Trophoblast cell (in vitro differentiated cells and primary cell): ENCODE results near the gene ANKRD17.

ENCODE experiments used
- DNase-seq, 2 donors: peaks; one replicate each; pipeline ENCODE4 v3.0.0-alpha.2; 2016
- H2AFZ ChIP-seq: 2 replicates; pipeline ENCODE4 v1.6.1; 2013; ENCODE audit warnings: low read length, moderate library complexity, mild to moderate bottlenecking; ENCODE audit not compliant: insufficient read depth, poor library complexity
- H2AK5ac ChIP-seq: 2 replicates; pipeline ENCODE4 v1.6.1; 2013; ENCODE audit warnings: mild to moderate bottlenecking, low read length
- H2BK120ac ChIP-seq: 2 replicates; pipeline ENCODE4 v1.6.1; 2013; ENCODE audit warnings: low read length, mild to moderate bottlenecking, moderate library complexity; ENCODE audit not compliant: insufficient read depth, poor library complexity
- H2BK12ac ChIP-seq: 2 replicates; pipeline ENCODE4 v1.6.1; 2013; ENCODE audit warnings: mild to moderate bottlenecking, low read length, moderate library complexity
- H2BK5ac ChIP-seq: 2 replicates; pipeline ENCODE4 v1.6.1; 2013; ENCODE audit warnings: low read length, low read depth, moderate library complexity, mild to moderate bottlenecking; ENCODE audit not compliant: poor library complexity
- H3K14ac ChIP-seq: 2 replicates; pipeline ENCODE4 v1.6.1; 2013; ENCODE audit warnings: mild to moderate bottlenecking, low read length
- H3K18ac ChIP-seq: 2 replicates; pipeline ENCODE4 v1.6.1; 2013; ENCODE audit warnings: mild to moderate bottlenecking, low read length
- H3K23ac ChIP-seq: 2 replicates; pipeline ENCODE4 v1.6.1; 2013; ENCODE audit warnings: low read length
- H3K27ac ChIP-seq: 2 replicates; pipeline ENCODE4 v1.5.1; 2013; ENCODE audit warnings: low read depth, mild to moderate bottlenecking, inconsistent platforms, low read length, moderate library complexity
- H3K27me3 ChIP-seq: 2 replicates; pipeline ENCODE4 v1.6.1; 2013; ENCODE audit warnings: inconsistent platforms, mild to moderate bottlenecking, low read length, moderate library complexity; ENCODE audit not compliant: insufficient read depth
- H3K36me3 ChIP-seq, 2 experiments: 1 replicate in 1 of 2; 2 replicates in 1 of 2; pipeline ENCODE4 v1.6.1; 2013; ENCODE audit warnings: low read length in 2 of 2, mild to moderate bottlenecking in 2 of 2, moderate library complexity in 1 of 2; ENCODE audit not compliant: insufficient read depth in 2 of 2, control insufficient read depth in 1 of 2
- H3K4ac ChIP-seq: 2 replicates; pipeline ENCODE4 v1.6.1; 2013; ENCODE audit warnings: low read depth, mild to moderate bottlenecking, low read length, moderate library complexity
- H3K4me1 ChIP-seq, 2 experiments: 1 replicate in 1 of 2; 2 replicates in 1 of 2; pipeline ENCODE4 v1.6.1; 2013; ENCODE audit warnings: low read length in 2 of 2, mild to moderate bottlenecking in 2 of 2, moderate library complexity in 1 of 2; ENCODE audit not compliant: insufficient read depth in 2 of 2, control insufficient read depth in 1 of 2
- H3K4me2 ChIP-seq: 2 replicates; pipeline ENCODE4 v1.6.1; 2013; ENCODE audit warnings: inconsistent platforms, mild to moderate bottlenecking, low read length, moderate library complexity
- H3K4me3 ChIP-seq: 2 replicates; pipeline ENCODE4 v1.5.1; 2013; ENCODE audit warnings: mild to moderate bottlenecking, low read depth, low read length, inconsistent platforms
- H3K79me1 ChIP-seq: one replicate; pipeline ENCODE4 v1.6.1; 2013; ENCODE audit warnings: low read length
- H3K79me2 ChIP-seq: 2 replicates; pipeline ENCODE4 v1.6.1; 2013; ENCODE audit warnings: low read length, mild to moderate bottlenecking; ENCODE audit not compliant: control insufficient read depth, insufficient read depth, poor library complexity
- H3K9ac ChIP-seq: 2 replicates; pipeline ENCODE4 v1.6.1; 2013; ENCODE audit warnings: mild to moderate bottlenecking, low read length
- H3K9me3 ChIP-seq: 2 replicates; pipeline ENCODE4 v1.6.1; 2013; ENCODE audit warnings: low read depth, mild to moderate bottlenecking, control low read depth, inconsistent platforms, low read length; ENCODE audit not compliant: insufficient read depth
- H4K12ac ChIP-seq: 2 replicates; pipeline ENCODE4 v1.6.1; 2013; ENCODE audit warnings: low read depth, mild to moderate bottlenecking, low read length, moderate library complexity
- H4K8ac ChIP-seq: 2 replicates; pipeline ENCODE4 v1.6.1; 2013; ENCODE audit warnings: low read depth, mild to moderate bottlenecking, low read length, moderate library complexity
- H4K91ac ChIP-seq: one replicate; pipeline ENCODE4 v1.6.1; 2013; ENCODE audit warnings: low read depth, mild to moderate bottlenecking, low read length, moderate library complexity
- WGBS: extraction: QIAGEN DNeasy Blood & Tissue Kit; methylation state at CpG from one replicate; pipeline ENCODE4 v1.1.7; 2013; ENCODE audit warnings: missing lambda C conversion rate; ENCODE audit not compliant: insufficient read length, insufficient coverage; ENCODE audit errors: extremely low coverage; 5-methylcytosine and 5-hydroxymethylcytosine counted together

Gene ANKRD17

DNA sequence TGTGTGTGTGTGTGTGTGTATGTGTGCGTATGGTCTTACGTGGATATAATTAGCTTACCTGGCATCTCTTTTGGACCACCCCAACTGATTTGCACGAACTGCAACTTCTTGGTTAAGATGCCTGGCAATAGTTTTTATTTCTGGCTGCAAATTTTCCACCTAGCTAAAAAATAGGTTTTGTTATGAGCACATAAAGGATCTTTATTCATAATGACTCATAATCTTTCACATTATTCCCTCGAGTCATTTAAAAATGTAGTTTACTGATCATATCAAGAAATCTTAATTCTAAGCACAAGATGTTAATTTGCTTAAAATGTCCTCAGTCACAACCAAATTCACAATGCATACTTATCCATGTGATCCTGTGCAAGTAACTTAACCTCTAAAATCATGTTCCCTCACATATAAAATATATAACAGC lies 190.6 kb downstream of the ANKRD17 start:
- Histone ChIP-seq H3K79me2 (peaks cover 4% of the 10 kb centered on the region), H3K27ac (no peak overlapping the region), H3K27me3 (no peaks in the 10 kb centered on the region), H4K12ac (no peak overlapping the region), H3K4me3 (no peak overlapping the region), H2AFZ (no peak overlapping the region), H4K91ac (no peak overlapping the region), H3K4me1 (no peaks in the 10 kb centered on the region), H3K14ac (no peak overlapping the region), H3K4me2 (peak overlapping the region; percentile 82), H3K36me3 (peaks cover 0 to 4% of the 10 kb centered on the region in 2 experiments), H3K4ac (no peak overlapping the region), H3K9ac (no peak overlapping the region), H3K23ac (no peak overlapping the region), H4K8ac (no peak overlapping the region), H3K79me1 (peaks cover 4% of the 10 kb centered on the region), H3K18ac (no peak overlapping the region), H2BK12ac (no peak overlapping the region), H2BK120ac (no peak overlapping the region), H2AK5ac (no peak overlapping the region), H3K9me3 (no peaks in the 10 kb centered on the region), H2BK5ac (no peak overlapping the region)
- no CpG with 5 or more reads among the region's 4 CpGs for WGBS
- DNase-seq, result peak in 1 of 2 donors; percentile 7

DNA sequence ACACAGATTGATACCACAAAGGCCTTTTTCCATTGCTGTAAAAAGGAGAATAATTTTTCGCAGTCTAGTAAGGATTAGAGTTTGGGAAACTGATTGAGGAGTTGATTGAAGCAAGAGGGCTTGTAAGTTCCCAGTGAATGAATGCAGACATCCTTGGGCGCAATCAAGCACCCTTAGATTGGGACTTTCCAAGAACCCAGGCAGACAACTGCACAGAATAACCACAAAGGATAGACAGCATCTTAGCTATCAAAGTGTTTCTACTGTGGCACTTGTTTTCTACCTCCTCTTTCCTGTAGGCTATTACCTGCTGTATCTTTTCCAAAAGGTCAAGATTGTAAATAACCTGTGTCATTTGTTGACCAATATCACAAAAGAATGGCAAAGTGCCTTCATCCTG lies 191.7 kb downstream of the ANKRD17 start:
- Histone ChIP-seq H3K79me2 (peaks cover 4% of the 10 kb centered on the region), H3K9ac (no peak overlapping the region)

DNA sequence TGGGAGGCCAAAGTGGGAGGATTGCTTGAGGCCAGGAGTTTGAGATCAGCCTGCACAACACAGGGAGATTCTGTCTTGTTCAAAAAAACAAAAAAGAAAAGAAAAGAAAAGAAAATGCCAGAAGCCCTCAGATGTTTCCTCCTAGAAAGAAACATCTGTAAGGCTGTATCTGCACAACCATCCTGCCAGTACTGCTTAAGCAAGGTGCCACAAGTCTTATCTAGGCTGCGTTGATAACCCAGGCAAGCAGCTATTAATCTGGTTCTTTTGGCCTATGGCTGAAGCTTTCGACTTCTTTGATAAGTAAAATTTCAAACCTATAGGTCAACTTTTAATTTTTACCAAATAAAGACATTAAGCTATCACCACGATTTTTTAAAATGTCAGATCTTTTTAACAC lies 192.2 kb downstream of the ANKRD17 start:
- H3K36me3 ChIP-seq, result peaks cover 5 to 8% of the 10 kb centered on the region in 2 experiments
- WGBS, result no CpG with 5 or more reads among the region's 3 CpGs

More for the DNA sequence above, 191.7 kb downstream of the ANKRD17 start:
- Histone ChIP-seq H3K27ac (no peak overlapping the region), H3K36me3 (peaks cover 2 to 8% of the 10 kb centered on the region in 2 experiments), H4K12ac (no peak overlapping the region), H2BK12ac (no peak overlapping the region), H2AK5ac (no peak overlapping the region), H3K27me3 (no peaks in the 10 kb centered on the region), H3K9me3 (no peaks in the 10 kb centered on the region), H3K4ac (no peak overlapping the region), H3K4me3 (no peak overlapping the region), H3K18ac (no peak overlapping the region), H2AFZ (no peak overlapping the region), H4K8ac (no peak overlapping the region), H3K79me1 (peaks cover 4% of the 10 kb centered on the region), H3K23ac (no peak overlapping the region), H2BK5ac (no peak overlapping the region), H3K4me1 (no peaks in the 10 kb centered on the region), H3K4me2 (no peak overlapping the region), H2BK120ac (no peak overlapping the region), H4K91ac (no peak overlapping the region), H3K14ac (no peak overlapping the region)
- no peak for DNase-seq
- no CpG with 5 or more reads among the region's 2 CpGs for WGBS

DNA sequence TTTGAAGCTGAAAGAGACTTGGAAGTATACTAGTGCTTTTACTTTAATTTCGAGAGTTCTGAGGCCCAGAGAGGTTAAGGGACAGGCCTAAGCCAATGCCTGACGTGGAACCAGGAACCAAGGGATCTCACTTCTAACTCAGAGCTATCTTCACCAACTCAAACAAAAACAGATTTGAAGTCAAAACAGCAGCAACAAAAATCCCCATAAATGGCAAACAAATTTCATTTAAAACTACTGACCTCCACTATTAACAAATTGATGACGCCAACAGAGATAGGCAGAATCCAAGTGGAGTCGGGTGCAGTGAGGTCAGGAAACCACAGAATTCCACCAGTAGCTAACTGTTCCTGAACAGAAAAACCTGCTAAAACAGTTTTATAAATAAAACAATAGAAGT lies 194.1 kb downstream of the ANKRD17 start:
- Histone ChIP-seq H3K4me2 (no peak overlapping the region), H3K18ac (no peak overlapping the region), H4K12ac (no peak overlapping the region), H3K79me1 (peaks cover 4% of the 10 kb centered on the region), H3K36me3 (peaks cover 9 to 11% of the 10 kb centered on the region in 2 experiments), H3K4ac (no peak overlapping the region), H2AFZ (no peak overlapping the region), H3K14ac (no peak overlapping the region), H3K27me3 (no peaks in the 10 kb centered on the region), H3K27ac (no peak overlapping the region), H4K8ac (no peak overlapping the region), H3K4me3 (no peak overlapping the region), H2AK5ac (no peak overlapping the region), H3K79me2 (peaks cover 4% of the 10 kb centered on the region), H4K91ac (no peak overlapping the region), H3K4me1 (no peaks in the 10 kb centered on the region), H2BK5ac (no peak overlapping the region), H3K9ac (no peak overlapping the region), H3K23ac (no peak overlapping the region), H2BK12ac (no peak overlapping the region), H3K9me3 (no peaks in the 10 kb centered on the region), H2BK120ac (no peak overlapping the region)
- DNase-seq, result no peak
- no CpG with 5 or more reads among the region's 4 CpGs for WGBS

More for the DNA sequence above, 192.2 kb downstream of the ANKRD17 start:
- no peak overlapping the region for H3K27ac ChIP-seq
- H2BK12ac ChIP-seq, result no peak overlapping the region
- no peak overlapping the region for H4K8ac ChIP-seq
- H4K12ac ChIP-seq, result no peak overlapping the region
- H3K4me1 ChIP-seq, result no peaks in the 10 kb centered on the region
- H4K91ac ChIP-seq, result no peak overlapping the region
- no peak overlapping the region for H2BK120ac ChIP-seq
- no peak overlapping the region for H3K4me3 ChIP-seq
- no peak for DNase-seq
- H2AFZ ChIP-seq, result no peak overlapping the region
- H3K27me3 ChIP-seq, result no peaks in the 10 kb centered on the region
- peaks cover 4% of the 10 kb centered on the region for H3K79me2 ChIP-seq
- H3K79me1 ChIP-seq, result peaks cover 4% of the 10 kb centered on the region
- H2AK5ac ChIP-seq, result no peak overlapping the region
- no peak overlapping the region for H3K18ac ChIP-seq
- no peak overlapping the region for H2BK5ac ChIP-seq
- H3K4me2 ChIP-seq, result no peak overlapping the region
- H3K23ac ChIP-seq, result no peak overlapping the region
- no peaks in the 10 kb centered on the region for H3K9me3 ChIP-seq
- H3K14ac ChIP-seq, result no peak overlapping the region
- H3K4ac ChIP-seq, result no peak overlapping the region
- H3K9ac ChIP-seq, result no peak overlapping the region
